AG20443 (cell line): Measurements from ENCODE around the gene TSPAN14.
"Not testable (repeated sequence)": the region's sequence is repeated elsewhere in the genome, so short reads cannot be mapped to it uniquely, and the experiment has no call there.

Experiments used
- DNase-seq: peaks from one replicate; pipeline ENCODE4 v3.0.0; 2012; ENCODE audit warnings: low spot score, mixed read lengths

Gene TSPAN14

GRCh38 chr10:80453842-80454512 lies at the start of gene TSPAN14:
Gene TSPAN14 (plus strand): TSS chr10:80454310. CDS start chr10:80489234, 34,924 bp downstream.
- DNase-seq = peak; percentile 95

GRCh38 chr10:80405035-80405434 lies 49.1 kb upstream of the TSPAN14 start:
- no peak for DNase-seq

- no peak for DNase-seq
Observed at GRCh38 chr10:80405626-80406025, 48.5 kb upstream of the TSPAN14 start.

- no peak for DNase-seq
Observed at GRCh38 chr10:80406204-80406603, 47.9 kb upstream of the TSPAN14 start.

GRCh38 chr10:80407812-80408241 lies 46.3 kb upstream of the TSPAN14 start:
- no peak for DNase-seq

- peak; percentile 44 for DNase-seq
Observed at GRCh38 chr10:80408242-80409101, 45.6 kb upstream of the TSPAN14 start, which contains the start of gene PRXL2A. Gene PRXL2A (plus strand): TSS chr10:80408551. CDS start chr10:80420468, 11,917 bp downstream.

- no peak for DNase-seq
Observed at GRCh38 chr10:80409121-80409520, 45.0 kb upstream of the TSPAN14 start.

GRCh38 chr10:80410122-80410521 lies 44.0 kb upstream of the TSPAN14 start:
- DNase-seq = no peak

GRCh38 chr10:80410578-80411145 lies 43.4 kb upstream of the TSPAN14 start:
- no peak for DNase-seq

GRCh38 chr10:80411267-80411668 lies 42.8 kb upstream of the TSPAN14 start:
- no peak for DNase-seq

GRCh38 chr10:80411681-80412220 lies 42.4 kb upstream of the TSPAN14 start:
- no peak for DNase-seq

- DNase-seq = no peak
Observed at GRCh38 chr10:80412486-80412885, 41.6 kb upstream of the TSPAN14 start.

GRCh38 chr10:80413271-80413996 lies 40.7 kb upstream of the TSPAN14 start:
- DNase-seq = no peak

GRCh38 chr10:80414142-80414895 lies 39.8 kb upstream of the TSPAN14 start:
- no peak for DNase-seq

GRCh38 chr10:80415734-80416478 lies 38.2 kb upstream of the TSPAN14 start:
- DNase-seq = no peak

- no peak for DNase-seq
Observed at GRCh38 chr10:80416479-80417098, 37.5 kb upstream of the TSPAN14 start.

- DNase-seq = not testable (repeated sequence)
Observed at GRCh38 chr10:80417256-80417655, 36.9 kb upstream of the TSPAN14 start.

GRCh38 chr10:80421050-80421706 lies 32.9 kb upstream of the TSPAN14 start:
- no peak for DNase-seq
